GM12865 (cell line): Measurements from ENCODE around the gene INF2.

Source experiments
- DNase-seq: peaks from one replicate; pipeline ENCODE4 v3.0.0; 2010; ENCODE audit warnings: low read depth
- H3K4me3 ChIP-seq: 2 replicates; pipeline ENCODE4 v1.5.1; 2011; ENCODE audit warnings: mild to moderate bottlenecking, low read depth, low read length, control low read depth
- TF ChIP-seq, protein P1 (sequence below): IDR thresholded peaks from 2 replicates; pipeline ENCODE4 v1.5.1; 2011; ENCODE audit warnings: low read length, control low read depth, low read depth, inconsistent platforms; ENCODE audit not compliant: insufficient read depth; ENCODE audit errors: missing control alignments

The INF2 gene

GRCh38 chr14:104683653-104684448 is 5.6 kb upstream of the INF2 start:
- TF ChIP-seq, protein P1, sequence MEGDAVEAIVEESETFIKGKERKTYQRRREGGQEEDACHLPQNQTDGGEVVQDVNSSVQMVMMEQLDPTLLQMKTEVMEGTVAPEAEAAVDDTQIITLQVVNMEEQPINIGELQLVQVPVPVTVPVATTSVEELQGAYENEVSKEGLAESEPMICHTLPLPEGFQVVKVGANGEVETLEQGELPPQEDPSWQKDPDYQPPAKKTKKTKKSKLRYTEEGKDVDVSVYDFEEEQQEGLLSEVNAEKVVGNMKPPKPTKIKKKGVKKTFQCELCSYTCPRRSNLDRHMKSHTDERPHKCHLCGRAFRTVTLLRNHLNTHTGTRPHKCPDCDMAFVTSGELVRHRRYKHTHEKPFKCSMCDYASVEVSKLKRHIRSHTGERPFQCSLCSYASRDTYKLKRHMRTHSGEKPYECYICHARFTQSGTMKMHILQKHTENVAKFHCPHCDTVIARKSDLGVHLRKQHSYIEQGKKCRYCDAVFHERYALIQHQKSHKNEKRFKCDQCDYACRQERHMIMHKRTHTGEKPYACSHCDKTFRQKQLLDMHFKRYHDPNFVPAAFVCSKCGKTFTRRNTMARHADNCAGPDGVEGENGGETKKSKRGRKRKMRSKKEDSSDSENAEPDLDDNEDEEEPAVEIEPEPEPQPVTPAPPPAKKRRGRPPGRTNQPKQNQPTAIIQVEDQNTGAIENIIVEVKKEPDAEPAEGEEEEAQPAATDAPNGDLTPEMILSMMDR: no peak
- no peak for DNase-seq
- no peak overlapping the region for H3K4me3 ChIP-seq

DNA sequence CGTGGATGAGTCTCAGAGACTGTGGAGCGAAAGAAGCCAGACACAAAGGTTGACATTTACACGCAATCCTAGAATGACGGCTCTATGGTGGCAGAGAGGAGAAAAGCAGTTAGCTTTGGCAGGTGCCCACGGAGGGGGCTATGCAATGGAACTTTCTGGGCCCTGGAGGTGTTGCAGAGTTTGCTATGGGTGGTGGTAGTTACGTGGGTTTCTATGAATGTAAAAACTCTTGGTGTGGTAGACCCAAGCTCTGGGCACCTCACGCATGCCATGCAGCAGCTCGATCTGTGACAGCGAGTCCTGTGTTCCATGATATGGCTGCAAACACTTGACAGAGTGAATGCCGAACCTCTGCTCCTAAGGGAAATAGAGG is 5.0 kb upstream of the INF2 start:
- no peak overlapping the region for H3K4me3 ChIP-seq
- no peak for DNase-seq
- TF ChIP-seq, protein P1: no peak

- DNase-seq: no peak
These were observed 4.0 kb upstream of the INF2 start for GRCh38 chr14:104685216-104685997.

DNA sequence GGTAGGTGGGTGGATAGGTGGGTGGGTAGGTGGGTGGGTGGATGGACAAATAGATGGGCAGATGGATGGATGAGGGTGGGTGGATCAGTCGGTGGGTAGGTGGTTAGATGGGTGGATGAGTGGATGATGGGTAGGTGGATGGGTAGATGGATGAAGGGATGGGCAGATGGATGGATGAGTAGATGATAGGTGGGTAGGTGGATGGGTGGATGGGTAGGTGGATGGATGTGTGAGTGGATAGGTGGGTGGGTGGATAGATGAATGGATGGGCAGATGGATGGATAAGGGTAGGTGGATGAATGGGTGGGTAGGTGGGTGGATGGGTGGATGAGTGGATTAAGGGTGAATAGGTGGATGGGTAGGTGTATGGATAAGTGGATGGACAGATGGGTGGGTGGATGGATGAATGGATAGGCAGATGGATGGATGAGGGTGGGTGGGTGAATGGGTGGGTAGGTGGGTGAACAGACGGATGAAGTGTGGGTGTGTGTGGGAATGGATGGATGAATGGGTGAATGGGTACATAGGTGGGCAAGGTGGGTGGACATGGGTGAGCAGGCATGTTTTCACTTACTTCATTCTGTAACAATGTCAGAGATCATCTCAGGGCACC is 3.3 kb upstream of the INF2 start:
- H3K4me3 ChIP-seq: no peak overlapping the region
- no peak for DNase-seq
- TF ChIP-seq, protein P1: no peak

More at GRCh38 chr14:104685216-104685997, 4.0 kb upstream of the INF2 start:
- TF ChIP-seq, protein P1: no peak
- H3K4me3 ChIP-seq: no peak overlapping the region

GRCh38 chr14:104686624-104687517 is 2.5 kb upstream of the INF2 start:
- DNase-seq: no peak
- TF ChIP-seq, protein P1: no peak
- H3K4me3 ChIP-seq: no peak overlapping the region
